GM18870 (cell line): ENCODE data around the gene KANK4.

Experiments used
- ATAC-seq: cut with Tn5 transposase; IDR thresholded peaks from one replicate; pipeline ENCODE4 v1.9.1; 2021; ENCODE audit warnings: moderate library complexity; ENCODE audit not compliant: unreplicated experiment

Gene KANK4

DNA sequence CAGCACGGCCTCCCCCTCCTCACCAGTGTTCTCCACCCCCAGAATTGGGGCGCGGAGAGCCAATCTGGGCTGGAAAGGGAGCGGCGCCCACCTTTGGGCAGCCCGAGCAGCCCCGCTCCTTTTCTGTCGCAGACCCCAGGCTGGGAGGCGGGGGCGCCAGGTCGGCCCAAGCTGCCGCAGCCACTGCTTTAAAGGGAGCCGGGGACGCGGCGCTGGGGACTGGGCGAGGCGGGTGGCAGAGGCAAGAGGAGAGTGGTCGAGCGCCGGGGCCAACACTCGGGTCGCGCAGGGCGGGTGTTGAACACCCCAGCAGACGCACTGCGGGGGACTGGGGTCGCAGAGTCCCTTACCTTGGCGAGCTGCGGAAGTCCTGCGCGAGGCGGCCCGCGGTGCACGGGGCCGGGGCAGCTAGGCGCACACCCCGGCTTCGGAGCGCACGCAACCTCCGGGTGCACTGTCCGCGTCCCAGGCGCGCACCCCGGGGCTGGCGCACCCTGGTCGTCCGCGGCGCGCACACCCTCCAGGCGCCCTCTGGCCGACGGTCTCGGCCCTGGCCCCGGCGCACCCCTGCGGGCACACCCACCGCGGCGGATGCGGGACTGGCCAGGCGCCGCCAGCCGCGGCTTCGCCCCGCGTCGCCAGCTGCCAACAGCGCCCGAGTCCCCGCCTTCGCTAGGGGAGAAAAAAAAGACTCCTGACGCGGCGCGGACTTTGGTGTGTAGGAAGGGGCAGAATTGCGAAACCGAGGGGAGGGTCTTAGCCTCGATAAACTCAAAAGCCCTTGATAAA, at the start of gene KANK4:
TSS of gene KANK4 (minus strand) at position 679 of the 789 bp plus-strand sequence. CDS start 37,870 bp downstream, outside the sequence.
- no peak for ATAC-seq

DNA sequence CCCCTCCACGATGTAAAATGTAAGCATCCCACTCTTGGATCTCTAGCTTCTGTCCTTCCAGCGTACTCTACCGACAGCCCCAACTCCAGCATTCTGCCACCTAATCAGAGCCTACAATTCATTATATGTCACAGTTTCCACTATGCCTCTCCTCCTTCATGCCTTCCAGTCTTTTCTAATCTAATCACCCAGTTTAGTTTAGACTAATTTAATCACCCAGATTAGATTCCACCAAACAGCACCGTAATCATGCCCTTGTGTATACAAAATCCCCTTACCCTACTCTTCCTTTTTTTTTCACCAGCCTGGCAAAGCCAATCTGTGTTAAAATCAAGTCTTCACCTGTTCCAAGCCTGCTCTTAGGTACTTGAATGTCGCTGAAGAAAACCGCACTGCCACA, 49.8 kb upstream of the KANK4 start:
- no peak for ATAC-seq

DNA sequence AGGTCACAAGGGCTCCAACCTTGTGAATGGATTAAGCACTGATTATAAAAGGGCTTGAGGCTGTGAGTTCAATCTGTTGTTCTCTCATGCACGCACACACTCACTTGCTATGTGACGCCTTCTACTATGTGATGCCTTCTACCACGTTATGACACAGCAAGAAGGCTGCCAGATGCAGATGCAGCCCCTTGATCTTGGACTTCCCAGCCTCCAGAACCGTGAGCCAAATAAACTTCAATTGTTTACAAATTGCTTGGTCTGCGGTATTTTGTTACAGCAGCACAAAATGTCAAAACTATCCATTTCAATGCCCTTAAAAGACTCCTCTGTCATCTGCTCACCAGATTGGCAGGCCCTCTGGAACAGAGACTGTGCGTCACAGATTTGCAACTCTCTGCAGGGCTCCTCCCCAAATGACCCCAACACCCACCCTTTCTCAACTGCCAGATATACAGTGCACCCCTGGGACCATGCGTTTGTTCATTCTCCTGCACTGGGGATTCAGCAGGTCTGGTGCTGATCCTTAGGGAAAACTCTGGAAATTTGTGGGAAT, 47.8 kb upstream of the KANK4 start:
- no peak for ATAC-seq

DNA sequence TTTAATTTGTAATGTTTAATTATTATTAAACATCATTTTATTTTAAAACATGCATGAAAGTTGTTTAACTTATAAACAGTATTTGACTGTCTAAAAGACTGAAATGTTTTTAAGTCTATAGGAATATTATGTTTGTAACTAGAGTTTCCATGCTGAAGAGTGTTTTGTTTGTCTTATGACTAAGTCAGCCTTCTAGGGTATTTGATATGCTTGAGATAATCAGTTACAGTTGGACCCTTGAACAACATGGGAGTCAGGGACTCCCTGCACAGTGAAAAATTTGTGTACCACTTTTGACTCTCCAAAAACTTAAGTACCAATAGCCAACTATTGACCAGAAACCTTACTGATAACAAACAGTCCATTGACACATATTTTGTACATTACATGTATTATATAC, 45.5 kb upstream of the KANK4 start:
- ATAC-seq, result no peak

DNA sequence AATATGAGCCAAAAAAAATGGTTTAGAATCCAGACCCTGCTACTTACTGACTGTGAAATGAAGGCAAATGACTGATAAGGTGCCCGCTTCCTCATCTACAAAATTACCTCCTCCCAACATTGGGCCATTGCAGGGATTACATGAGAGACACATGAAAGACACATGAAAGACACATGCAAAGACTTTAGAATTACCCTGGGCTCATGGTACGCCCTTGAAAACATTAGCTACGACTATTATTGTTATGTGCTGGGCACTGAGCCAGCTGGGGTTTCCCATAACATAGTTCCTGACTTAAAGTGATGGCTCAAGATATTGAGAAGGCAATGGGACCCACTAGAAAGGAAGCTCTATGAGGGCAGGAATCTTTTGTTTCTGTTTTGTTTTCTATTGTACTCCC, 43.7 kb upstream of the KANK4 start:
- no peak for ATAC-seq

DNA sequence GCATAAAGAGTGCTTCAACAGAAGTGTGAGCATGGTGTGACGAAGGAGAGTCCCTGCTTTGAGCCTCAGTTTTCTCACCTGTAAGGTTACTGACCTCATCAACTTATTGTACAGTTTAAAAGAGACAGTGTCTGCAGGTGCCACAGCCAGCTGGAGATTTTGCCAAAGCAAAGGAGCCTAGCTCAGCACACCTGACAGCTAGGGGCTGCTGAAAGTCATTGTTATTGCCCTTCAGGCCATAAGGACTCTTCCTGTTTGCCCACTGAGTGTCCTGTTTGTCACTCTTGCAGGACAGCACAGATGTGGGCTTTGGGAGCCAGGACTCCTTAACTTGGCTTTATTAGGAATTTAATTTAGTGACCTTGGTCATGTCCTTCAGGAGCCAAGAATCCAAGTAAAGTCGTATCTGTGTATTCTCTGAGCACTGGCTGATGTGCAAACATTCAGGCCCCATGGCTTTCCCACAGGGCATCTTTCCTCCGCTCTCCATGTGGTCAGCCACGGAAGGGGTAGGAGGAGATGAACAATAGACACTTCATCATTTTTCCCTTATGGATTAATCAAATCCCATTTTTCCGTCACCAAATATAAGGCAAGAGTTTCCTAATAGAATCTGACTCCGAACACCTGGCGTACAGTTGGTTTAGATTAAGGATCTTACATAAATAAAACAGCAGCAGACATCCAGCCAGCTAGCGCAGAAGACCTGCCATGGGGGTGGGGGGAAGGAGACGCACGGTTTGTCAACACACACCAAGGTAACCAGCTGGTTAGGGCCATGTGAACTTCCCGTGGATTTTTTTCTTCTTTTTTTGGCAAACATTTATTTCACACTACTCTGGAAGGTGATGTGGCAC, 43.1 kb upstream of the KANK4 start:
- ATAC-seq, result no peak

DNA sequence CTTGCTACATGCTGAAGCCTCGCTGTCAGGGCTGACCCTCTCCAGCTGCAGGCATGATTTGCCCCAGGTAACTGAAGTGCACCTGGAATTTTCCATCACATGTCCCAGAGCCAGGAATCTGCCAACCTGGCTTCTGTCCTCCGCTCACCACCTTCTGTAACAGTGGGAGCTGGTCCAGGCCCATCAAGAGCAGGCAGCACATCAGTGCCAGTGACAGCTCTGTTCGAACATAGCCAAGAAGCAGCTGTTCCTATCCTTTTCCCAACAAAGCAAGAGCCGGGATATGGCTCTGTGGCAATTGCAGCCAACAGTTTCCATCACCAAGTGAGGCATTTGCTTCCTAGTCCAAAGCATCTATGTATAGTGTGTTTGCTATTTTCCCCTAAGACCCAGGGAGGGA, 42.2 kb upstream of the KANK4 start:
- no peak for ATAC-seq

DNA sequence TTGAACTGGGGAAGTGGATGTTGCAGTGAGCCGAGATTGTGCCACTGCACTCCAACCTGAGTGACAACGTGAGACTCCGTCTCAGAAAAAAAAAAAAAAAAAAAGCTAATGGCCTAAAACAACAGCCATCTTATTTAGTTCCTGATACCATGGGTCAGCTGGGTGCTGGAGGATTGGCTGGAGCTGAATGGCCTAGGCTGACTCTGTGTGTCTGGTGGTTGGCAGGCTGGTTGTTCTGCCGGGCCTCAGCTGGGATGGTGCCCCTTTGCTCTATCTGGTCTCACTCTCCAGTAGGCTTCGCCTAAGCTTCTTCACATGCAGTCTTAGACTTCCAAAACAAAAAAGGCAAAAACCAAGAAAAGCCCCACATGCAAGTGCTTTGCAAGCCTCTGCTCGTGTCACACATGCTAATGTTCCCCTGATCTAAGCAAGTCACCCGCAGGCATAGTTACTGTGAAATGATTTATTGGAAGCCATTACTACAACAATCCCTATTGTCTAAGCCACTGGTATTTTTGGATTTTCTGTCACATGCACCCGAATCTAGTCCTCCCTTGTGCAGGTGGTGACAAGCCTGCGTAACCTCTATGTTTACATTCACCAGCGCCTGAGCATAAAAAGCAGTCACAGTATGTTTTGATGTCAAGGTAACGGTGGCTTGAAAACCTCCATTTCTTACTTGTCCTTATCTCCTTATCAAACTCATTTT, 39.6 kb upstream of the KANK4 start:
- ATAC-seq, result no peak

DNA sequence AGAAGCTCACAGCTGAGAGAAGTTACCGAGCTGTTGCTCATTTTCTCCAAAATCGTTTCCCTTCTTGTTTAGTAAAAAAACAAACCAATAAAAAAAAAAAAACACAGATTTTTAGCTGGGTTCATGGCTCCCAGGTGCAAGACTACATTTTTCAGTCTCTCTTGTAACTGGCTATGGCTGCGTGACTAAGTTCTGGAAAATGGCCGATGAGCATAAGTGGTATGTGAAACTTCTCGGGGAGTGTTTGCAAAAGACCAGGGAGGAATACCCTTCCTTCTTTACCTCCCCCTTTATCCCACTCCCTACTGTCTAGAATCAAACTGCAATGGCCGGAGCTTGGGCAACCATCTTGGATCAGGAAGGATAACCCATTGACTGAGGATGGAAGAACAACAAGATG, 38.7 kb upstream of the KANK4 start:
- ATAC-seq, result no peak

DNA sequence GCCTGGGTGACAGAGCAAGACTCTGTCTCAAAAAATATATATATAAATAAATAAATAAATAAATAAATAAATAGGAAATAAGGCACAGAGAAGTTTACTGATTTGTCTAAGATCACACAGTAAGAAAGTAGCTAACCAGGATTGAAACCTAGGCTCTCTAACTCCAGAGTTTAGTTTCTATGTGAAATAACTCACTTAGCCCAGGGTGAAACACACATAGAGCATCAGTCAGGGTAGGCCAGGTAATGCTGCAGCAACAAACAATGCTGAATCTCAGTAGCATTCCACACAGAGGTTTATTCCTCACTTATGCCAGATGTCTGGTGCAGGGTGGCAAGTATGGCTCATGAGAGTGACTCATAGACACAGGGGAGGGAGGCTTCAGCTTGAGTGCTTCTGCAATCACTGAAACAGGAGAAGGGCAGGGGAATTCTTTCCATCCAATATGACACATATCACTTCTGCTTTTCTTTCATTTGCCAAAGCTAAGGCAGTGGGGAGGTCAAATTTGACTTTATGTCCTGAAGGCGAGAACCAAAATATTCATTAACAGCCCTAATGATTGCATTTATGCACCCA, 37.1 kb upstream of the KANK4 start:
- peak; percentile 76 for ATAC-seq

DNA sequence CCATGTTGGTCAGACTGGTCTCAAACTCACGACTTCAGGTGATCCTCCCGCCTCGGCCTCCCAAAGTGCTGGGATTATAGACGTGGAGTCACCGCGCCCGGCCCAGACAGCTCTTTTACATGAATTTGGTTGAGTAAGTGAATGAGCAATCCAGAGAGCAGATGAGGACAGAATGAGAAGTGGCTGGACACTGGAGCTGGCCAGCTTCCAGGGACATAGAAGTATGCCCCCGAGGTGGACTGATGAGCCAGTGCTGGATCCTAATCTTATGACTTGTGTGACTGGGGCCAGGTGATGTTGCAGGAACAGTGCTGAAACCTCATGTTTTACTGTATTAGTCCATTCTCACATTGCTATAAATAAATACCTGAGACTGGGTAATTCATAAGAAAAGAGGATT, 35.9 kb upstream of the KANK4 start:
- ATAC-seq, result no peak

DNA sequence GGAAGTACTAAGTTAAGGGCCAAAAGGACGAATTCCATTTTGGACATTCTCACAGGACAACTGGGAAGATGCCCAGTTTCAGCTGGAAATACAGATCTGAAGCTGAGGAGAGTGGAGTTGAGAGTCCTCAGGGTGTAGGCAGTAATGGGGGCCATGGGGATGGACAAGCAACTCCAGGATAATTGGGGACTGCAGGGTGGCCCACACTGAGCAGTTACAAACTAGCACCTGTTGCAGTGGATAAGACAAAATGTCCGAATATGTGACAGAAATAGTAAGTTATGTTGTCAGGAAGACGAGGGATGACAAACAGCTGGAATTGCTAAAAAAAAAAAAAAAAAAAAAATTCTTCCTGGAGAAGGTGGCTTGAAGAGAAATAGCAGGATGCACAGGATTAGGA, 34.6 kb upstream of the KANK4 start:
- no peak for ATAC-seq

DNA sequence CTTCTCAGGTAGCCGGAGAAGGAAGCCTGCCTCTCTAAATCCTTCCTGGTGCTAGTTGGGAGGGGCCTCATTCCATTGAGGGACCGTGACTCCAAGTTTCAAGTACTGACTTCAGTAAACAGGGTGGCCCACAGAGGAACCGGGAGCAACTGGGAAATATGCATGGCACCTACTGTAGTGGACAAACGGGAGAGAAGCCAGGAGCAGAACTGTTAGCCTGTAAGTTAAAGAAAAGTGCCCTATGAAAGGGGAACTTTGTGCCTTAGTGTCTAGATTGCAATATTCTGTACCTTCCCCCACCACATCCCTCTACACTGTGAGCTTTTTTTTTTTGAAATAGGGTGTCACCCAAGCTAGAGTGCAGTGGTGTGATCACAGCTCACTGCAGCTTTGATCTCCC, 33.2 kb upstream of the KANK4 start:
- no peak for ATAC-seq

DNA sequence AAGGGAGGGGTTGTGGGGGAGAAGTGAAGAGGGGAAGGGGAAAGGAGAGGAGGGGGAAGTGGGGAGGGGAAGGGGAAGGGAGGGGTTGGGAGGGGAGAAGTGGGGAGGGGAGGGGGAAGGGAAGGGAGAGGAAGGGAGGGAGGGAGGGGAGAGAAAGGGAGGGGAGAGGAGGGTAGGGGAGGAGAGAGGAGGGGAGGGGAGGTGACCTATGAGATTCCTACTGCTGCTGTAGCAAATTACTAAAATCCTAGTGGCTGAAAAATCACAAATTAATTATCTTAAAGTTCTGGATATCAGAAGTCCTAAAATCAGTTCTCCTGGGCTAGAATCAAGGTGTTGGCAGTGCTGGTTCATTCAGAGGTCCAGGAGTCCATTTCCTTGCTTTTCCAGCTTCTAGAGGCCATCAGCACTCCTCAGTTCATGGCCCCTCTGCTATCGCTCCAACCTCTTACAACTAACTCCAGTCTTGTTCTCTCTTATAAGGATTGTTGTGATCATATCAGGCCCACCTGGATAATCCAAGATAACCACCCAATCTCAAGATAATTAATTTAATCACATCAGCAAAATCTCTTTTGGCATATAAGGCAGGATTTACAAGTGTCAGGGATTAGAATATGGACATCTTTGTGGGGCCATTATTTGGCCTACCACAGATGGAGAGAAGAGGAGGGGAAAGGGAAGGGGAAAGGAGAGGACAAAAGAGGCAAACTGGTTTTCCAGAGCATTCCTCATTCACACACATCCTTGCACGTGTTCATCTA, 30.4 kb upstream of the KANK4 start:
- ATAC-seq, result no peak

DNA sequence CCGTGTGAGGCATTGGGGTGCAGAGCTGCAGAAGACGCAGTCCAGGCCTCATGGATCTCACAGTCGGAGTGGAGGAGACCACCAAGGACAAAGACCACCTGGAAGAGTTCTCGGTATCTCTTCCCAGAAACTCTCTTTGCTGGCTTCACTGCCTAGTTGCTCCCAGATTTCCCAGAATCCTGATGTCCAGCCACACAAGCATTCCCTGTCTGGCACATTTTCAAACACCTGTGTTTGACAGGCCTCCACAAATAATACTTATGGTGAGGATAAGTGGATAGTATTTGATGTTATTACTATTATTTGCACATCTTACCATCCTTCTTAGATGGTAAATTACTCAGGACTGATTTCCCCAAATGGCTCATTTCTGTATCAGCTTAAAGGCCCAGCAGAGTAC, 27.7 kb upstream of the KANK4 start:
- no peak for ATAC-seq

DNA sequence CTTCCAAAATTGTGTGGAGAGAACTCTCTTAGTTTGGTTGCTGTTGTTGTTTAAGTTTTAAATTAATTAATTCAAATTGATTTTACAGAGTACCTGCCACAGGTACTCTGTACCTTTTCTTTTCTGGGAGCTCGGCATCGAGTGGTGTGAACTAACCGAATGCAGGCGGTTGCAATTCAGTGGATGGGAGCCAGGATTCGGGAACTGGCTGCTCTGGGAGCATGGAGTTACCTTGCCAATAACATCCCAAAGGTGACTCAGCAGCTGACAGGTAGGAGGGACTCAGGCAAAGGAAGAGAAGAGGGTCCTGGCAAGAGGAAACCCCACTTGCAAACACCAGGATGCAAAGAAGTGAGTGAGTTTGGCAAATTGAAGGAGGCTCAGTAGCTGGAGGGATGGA, 24.7 kb upstream of the KANK4 start:
- ATAC-seq, result no peak

DNA sequence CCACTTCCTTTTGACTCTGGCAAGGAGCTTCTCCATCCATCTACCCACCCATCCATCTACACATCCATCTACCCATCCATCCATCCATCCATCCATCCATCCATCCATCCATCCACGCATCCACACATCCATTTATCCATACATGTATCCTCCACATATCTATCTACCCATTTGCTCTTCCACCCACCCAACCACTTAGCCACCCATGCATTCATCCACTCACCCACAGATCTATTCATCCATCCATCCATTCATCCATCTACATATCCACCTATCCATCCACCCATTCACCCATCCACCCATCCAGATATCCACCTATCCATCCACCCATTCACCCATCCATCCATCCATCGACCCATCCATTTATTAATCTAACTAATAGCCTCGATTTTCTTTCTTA, 23.0 kb upstream of the KANK4 start:
- no peak for ATAC-seq

DNA sequence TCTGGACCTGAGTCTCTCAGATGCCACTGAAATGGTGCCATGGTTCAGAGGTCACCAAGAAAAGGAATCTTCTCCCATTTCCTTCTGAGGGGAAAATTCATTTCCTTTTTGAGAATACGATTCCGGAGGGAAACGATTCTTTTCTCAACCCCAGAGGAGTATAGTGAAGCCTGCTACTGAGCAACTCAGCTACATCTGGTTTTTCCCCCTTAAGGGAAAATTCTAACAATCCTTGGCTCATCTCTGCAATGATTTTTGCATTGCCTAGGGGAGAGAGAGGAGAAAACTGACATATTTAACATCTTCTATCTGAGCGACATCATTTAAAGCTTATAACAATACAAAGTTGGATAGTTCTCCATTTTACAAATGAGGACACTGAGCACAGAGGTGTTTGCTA, 22.4 kb upstream of the KANK4 start:
- ATAC-seq, result no peak

DNA sequence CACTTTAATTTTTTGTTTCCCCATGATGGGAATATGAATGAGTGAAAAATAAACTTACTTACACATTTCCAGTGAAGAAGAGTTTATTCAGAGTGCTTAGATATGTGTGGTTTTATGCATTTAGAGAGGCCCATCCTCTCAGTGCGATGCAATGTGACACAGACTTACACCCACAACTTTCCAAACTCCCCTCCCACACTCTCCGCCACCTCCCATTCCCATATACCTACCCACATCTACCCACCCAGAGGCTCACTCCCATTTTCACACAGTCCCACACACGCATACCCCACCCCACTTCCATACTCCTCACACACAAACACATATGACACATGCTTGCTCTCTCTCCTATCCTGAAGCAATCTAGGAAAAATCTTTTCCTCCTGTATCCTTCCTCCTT, 21.9 kb upstream of the KANK4 start:
- ATAC-seq, result no peak
